Measurements from ENCODE around the gene JPT1. TPM values are rescaled to one million over a fixed set of nuclear protein-coding genes. Genes with fewer than 3 reads are reported as not detected.
"Not testable (repeated sequence)": the region's sequence is repeated elsewhere in the genome, so short reads cannot be mapped to it uniquely, and the experiment has no call there.

The JPT1 gene
- total RNA-seq, 1 donor from 2014 or later: 48.1 TPM

DNA sequence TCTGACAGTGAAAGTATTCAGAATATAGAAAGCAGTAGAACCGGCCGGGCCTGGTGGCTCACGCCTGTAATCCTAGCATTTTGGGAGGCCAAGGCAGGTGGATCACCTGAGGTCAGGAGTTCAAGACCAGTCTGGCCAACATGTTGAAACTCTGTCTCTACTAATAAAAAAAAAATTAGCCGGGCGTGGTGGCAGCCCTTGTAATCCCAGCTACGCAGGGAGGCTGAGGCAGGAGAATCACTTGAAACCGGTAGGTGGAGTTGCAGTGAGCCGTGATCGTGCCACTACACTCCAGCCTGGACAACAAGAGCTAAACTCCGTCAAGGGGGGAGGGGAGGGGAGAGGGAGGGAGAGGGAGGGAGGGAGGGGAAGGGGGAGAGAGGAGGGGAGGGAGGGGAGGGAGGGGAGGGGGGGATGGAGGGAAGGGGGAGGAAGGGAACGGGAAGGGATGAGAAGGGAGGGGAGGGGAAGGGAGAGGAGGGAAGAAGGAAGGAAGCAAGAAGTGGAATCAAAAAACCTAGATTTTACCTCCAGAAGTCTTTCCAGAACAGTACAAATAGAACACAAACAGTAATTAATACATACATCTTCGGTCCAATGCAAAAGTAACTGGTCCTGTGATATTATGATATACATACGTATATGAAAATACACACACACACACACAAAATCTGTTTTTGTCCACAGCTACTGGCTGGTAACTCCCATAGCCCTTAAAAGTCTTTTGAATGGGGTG is 11.9 kb downstream of the JPT1 start:
- no peaks in the 10 kb centered on the region for H3K4me1 ChIP-seq
- peaks cover 0 to 41% of the 10 kb centered on the region in 2 donors for H3K36me3 ChIP-seq
- no peak overlapping the region for H3K27ac ChIP-seq
- DNase-seq (ENCODE audit: extremely low spot score in 2 of 2): no peak
- intact Hi-C loops (cut with DNase I): no loop called here
- H3K9me3 ChIP-seq: no peaks in the 10 kb centered on the region
- H3K27me3 ChIP-seq: no peaks in the 10 kb centered on the region
- TF ChIP-seq POLR2A (IDR thresholded peaks at IDR 0.05) (no peak), POLR2AphosphoS5 (IDR thresholded peaks at IDR 0.05; ENCODE audit: insufficient read depth in 1 of 2, low read depth in 1 of 2) (no peak)
- TF ChIP-seq, protein P1, sequence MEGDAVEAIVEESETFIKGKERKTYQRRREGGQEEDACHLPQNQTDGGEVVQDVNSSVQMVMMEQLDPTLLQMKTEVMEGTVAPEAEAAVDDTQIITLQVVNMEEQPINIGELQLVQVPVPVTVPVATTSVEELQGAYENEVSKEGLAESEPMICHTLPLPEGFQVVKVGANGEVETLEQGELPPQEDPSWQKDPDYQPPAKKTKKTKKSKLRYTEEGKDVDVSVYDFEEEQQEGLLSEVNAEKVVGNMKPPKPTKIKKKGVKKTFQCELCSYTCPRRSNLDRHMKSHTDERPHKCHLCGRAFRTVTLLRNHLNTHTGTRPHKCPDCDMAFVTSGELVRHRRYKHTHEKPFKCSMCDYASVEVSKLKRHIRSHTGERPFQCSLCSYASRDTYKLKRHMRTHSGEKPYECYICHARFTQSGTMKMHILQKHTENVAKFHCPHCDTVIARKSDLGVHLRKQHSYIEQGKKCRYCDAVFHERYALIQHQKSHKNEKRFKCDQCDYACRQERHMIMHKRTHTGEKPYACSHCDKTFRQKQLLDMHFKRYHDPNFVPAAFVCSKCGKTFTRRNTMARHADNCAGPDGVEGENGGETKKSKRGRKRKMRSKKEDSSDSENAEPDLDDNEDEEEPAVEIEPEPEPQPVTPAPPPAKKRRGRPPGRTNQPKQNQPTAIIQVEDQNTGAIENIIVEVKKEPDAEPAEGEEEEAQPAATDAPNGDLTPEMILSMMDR (IDR thresholded peaks at IDR 0.05): no peak
- no peak overlapping the region for H3K4me3 ChIP-seq

DNA sequence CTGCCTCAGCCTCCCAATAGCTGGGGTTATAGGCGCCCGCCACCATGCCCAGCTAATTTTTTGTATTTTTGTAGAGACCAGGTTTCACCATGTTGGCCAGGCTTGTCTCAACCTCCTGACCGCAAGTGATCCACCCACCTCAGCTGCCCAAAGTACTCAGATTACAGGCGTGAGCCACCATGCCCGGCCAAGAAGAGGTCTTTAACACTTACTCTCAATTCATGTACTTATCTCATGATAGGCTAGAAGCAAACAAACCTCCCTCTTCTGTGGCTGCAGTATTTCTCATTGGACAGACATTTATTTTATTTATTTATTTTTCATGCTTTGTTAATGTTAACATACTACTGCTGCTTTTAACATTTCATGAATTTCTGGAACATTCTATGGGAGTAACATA is 15.8 kb downstream of the JPT1 start:
- H3K4me1 ChIP-seq: peaks cover 5% of the 10 kb centered on the region
- H3K27ac ChIP-seq: no peak overlapping the region
- H3K4me3 ChIP-seq: no peak overlapping the region
- peaks cover 0 to 7% of the 10 kb centered on the region in 2 donors for H3K36me3 ChIP-seq
- TF ChIP-seq, protein P1 (IDR thresholded peaks at IDR 0.05): no peak
- TF ChIP-seq POLR2A (IDR thresholded peaks at IDR 0.05) (no peak), POLR2AphosphoS5 (IDR thresholded peaks at IDR 0.05; ENCODE audit: insufficient read depth in 1 of 2, low read depth in 1 of 2) (no peak)
- H3K9me3 ChIP-seq: no peaks in the 10 kb centered on the region
- intact Hi-C loops (cut with DNase I): no loop called here
- no peaks in the 10 kb centered on the region for H3K27me3 ChIP-seq
- DNase-seq (ENCODE audit: extremely low spot score in 2 of 2): no peak

DNA sequence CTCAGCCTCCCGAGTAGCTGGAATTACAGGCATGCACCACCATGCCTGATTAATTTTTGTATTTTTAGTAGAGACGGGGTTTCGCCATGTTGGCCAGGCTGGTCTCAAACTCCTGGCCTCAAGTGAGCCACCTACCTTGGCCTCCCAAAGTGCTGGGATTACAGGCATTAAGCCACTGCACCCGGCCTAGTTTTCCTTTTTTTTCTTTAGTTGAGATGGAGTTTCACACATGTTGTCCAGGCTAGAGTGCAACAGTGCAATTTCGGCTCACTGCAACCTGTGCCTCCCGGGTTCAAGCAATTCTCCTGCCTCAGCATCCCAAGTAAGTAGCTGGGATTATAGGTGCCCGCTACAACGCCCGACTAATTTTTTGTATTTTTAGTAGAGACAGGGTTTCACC is 16.6 kb downstream of the JPT1 start:
- H3K4me3 ChIP-seq; DNase-seq (ENCODE audit: extremely low spot score in 2 of 2); H3K9me3 ChIP-seq; H3K27ac ChIP-seq; H3K36me3 ChIP-seq; H3K4me1 ChIP-seq; H3K27me3 ChIP-seq; intact Hi-C loops (cut with DNase I): not testable (repeated sequence)

DNA sequence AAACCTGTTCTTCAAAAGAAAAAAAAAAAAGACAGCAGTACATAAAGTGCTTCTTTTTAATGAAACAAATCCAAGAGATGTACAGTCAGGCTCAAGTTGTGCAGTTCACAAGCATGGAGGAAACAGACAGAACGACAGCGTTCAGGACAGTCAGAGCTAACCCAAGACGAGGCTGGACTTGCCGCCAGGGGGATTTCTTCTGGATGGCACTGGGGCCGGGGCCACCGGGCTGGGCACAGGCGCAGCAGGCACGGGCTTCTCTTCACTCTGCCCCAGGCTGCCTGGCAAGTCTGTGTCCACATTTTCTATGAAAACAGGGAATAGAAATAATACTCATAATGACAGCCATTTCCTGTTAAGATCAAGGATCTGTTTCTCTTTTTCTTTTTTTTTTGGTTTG is 18.4 kb downstream of the JPT1 start:
- Histone ChIP-seq H3K9me3 (no peaks in the 10 kb centered on the region), H3K4me1 (peaks cover 5% of the 10 kb centered on the region), H3K27me3 (no peaks in the 10 kb centered on the region), H3K27ac (no peak overlapping the region), H3K36me3 (peaks cover 0 to 6% of the 10 kb centered on the region in 2 donors), H3K4me3 (no peak overlapping the region)
- TF ChIP-seq POLR2A (IDR thresholded peaks at IDR 0.05) (no peak), POLR2AphosphoS5 (IDR thresholded peaks at IDR 0.05; ENCODE audit: insufficient read depth in 1 of 2, low read depth in 1 of 2) (no peak)
- TF ChIP-seq, protein P1 (IDR thresholded peaks at IDR 0.05): no peak
- no peak for DNase-seq (ENCODE audit: extremely low spot score in 2 of 2)
- intact Hi-C loops (cut with DNase I): no loop called here

DNA sequence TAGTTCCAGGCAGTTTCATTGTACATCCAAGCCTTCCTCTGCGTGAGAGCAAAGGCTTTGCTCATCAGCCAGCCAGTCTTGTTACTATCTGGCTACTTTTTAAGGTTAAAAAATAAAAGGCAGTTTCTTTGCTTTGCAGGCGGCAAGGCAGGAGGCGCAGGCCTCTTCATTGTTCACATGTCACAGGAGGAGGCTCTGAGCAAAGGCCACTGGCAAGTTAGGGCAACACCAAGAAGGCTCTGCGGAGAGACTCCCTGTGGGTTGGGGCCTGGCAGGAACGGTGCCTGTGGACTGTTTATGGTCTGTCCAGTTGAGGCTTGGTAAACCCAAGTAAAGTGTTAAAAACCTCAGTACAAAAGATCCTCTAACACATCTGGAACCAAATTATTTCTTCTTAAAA is 18.9 kb downstream of the JPT1 start:
- Histone ChIP-seq H3K9me3 (no peaks in the 10 kb centered on the region), H3K4me1 (peaks cover 10% of the 10 kb centered on the region), H3K27me3 (no peaks in the 10 kb centered on the region), H3K27ac (no peak overlapping the region), H3K36me3 (peaks cover 0 to 6% of the 10 kb centered on the region in 2 donors), H3K4me3 (no peak overlapping the region)
- DNase-seq (ENCODE audit: extremely low spot score in 2 of 2): no peak
- intact Hi-C loops (cut with DNase I): no loop called here
- no peak for TF ChIP-seq POLR2AphosphoS5 (IDR thresholded peaks at IDR 0.05; ENCODE audit: insufficient read depth in 1 of 2, low read depth in 1 of 2)
- TF ChIP-seq POLR2A (IDR thresholded peaks at IDR 0.05): no peak
- TF ChIP-seq, protein P1 (IDR thresholded peaks at IDR 0.05): no peak

DNA sequence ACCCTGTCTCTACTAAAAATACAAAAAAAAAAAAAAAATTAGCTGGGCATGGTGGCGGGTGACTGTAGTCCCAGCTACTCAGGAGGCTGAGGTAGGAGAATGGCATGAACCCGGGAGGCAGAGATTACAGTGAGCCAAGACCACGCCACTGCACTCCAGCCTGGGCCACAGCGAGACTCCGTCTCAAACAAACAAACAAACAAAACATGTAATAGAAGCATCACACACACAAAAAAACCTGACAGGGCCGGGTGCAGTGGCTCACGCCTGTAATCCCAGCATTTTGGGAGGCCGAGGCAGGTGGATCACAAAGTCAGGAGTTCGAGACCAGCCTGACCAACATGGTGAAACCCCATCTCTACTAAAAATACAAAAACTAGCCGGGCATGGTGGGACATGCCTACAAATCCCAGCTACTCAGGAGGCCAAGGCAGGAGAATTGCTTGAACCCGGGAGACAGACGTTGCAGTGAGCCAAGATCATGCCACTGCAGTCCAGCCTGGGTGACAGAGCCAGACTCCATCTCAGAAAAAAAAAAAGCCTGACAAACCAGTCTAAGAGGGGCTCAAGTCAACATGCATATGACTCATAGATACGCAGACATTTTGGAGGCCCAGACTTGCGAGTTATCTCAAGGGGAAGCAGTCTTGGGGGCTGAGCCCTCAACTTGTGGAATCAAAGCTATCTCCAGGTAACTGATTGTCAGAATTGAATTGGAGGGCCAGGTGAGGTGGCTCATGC is 20.5 kb downstream of the JPT1 start:
- H3K4me3 ChIP-seq; H3K9me3 ChIP-seq; H3K27me3 ChIP-seq; H3K27ac ChIP-seq; DNase-seq (ENCODE audit: extremely low spot score in 2 of 2); intact Hi-C loops (cut with DNase I); H3K36me3 ChIP-seq: not testable (repeated sequence)
- peaks cover 18% of the 10 kb centered on the region for H3K4me1 ChIP-seq

Data from vagina (tissue), 2 donors.